Natural killer cell (primary cell): ENCODE results near the gene BCL2. TPM values are rescaled to one million over a fixed set of nuclear protein-coding genes. Genes with fewer than 3 reads are reported as not detected.

Experiments used
- ATAC-seq, 3 donors: fragments of 150-1000 bp in 2 of 3; fragments of 200-7000 bp in 1 of 3; cut with Tn5 transposase; 1 replicate in 1 of 3; 2 replicates in 2 of 3; pipeline ENCODE4 v1.10.0; 2021; ENCODE audit warnings: mild to moderate bottlenecking in 2 of 3, moderate library complexity in 2 of 3
- DNase-seq, 2 donors: peaks; one replicate each; pipeline versions ENCODE4 v3.0.0 to v3.0.0-alpha.2; 2013 to 2021; ENCODE audit warnings: mixed read lengths in 1 of 2
- H3K27ac ChIP-seq: one replicate; pipeline ENCODE4 v1.5.1; 2013; ENCODE audit warnings: mild to moderate bottlenecking, low read length
- H3K27me3 ChIP-seq: one replicate; pipeline ENCODE4 v1.6.1; 2013; ENCODE audit warnings: low read length; ENCODE audit not compliant: control insufficient read depth, insufficient read depth
- H3K36me3 ChIP-seq: one replicate; pipeline ENCODE4 v1.6.1; 2013; ENCODE audit warnings: low read length; ENCODE audit not compliant: control insufficient read depth, insufficient read depth
- H3K4me1 ChIP-seq: one replicate; pipeline ENCODE4 v1.6.1; 2013; ENCODE audit warnings: low read length; ENCODE audit not compliant: control insufficient read depth, insufficient read depth
- H3K4me3 ChIP-seq: one replicate; pipeline ENCODE4 v1.5.1; 2013; ENCODE audit warnings: low read length
- H3K9me3 ChIP-seq: one replicate; pipeline ENCODE4 v1.6.1; 2013; ENCODE audit warnings: low read length; ENCODE audit not compliant: control insufficient read depth, insufficient read depth
- H3K27ac Mint-ChIP-seq, 2 donors: one replicate each; pipeline ENCODE4 v1.8.0; 2022; ENCODE audit warnings: mild to moderate bottlenecking in 2 of 2, mixed read lengths in 2 of 2, moderate library complexity in 1 of 2
- H3K27me3 Mint-ChIP-seq, 2 donors: one replicate each; pipeline ENCODE4 v1.8.0; 2022; ENCODE audit warnings: low read depth in 2 of 2, mixed read lengths in 2 of 2
- H3K36me3 Mint-ChIP-seq: one replicate; pipeline ENCODE4 v1.8.0; 2022; ENCODE audit warnings: mixed read lengths
- H3K4me1 Mint-ChIP-seq, 2 donors: one replicate each; pipeline ENCODE4 v1.8.0; 2022; ENCODE audit warnings: mixed read lengths in 2 of 2
- H3K4me3 Mint-ChIP-seq: one replicate; pipeline ENCODE4 v1.8.0; 2022; ENCODE audit warnings: mild to moderate bottlenecking, moderate library complexity, mixed read lengths
- H3K9me3 Mint-ChIP-seq, 2 donors: one replicate each; pipeline ENCODE4 v1.8.0; 2022; ENCODE audit warnings: mixed read lengths in 2 of 2
- CTCF ChIP-seq: fragments of 200-600 bp; IDR thresholded peaks from one replicate; pipeline ENCODE4 v1.8.0; 2022; ENCODE audit warnings: antibody characterized with exemption
- WGBS: methylation state at CpG from one replicate; pipeline ENCODE4 v1.1.7; 2013; ENCODE audit warnings: missing lambda C conversion rate; ENCODE audit not compliant: insufficient coverage; 5-methylcytosine and 5-hydroxymethylcytosine counted together
- intact Hi-C: fragments of 100-400 bp; cut with micrococcal nuclease; formaldehyde crosslinking; loops from one replicate; pipeline ENCODE4 v1.14.2; 2022
- total RNA-seq, 4 donors: library from RNA; stranded (reverse); fragments of 120-200 nt in 1 of 4; gene quantifications; one replicate each; pipeline versions ENCODE4 v1.2.3 to v1.2.4, GENCODE V29; 2013 to 2022

The BCL2 gene
- 10 to 100 TPM; 28.2 to 64.2 (median 33.4) TPM for total RNA-seq
- total RNA-seq (2013) = 93.0 TPM

- H3K27me3 ChIP-seq = no peaks in the 10 kb centered on the region
- H3K36me3 ChIP-seq = no peaks in the 10 kb centered on the region
- no peaks in the 10 kb centered on the region for H3K9me3 ChIP-seq
- H3K27ac ChIP-seq = peak within 1 kb of the TSS; percentile 64
- H3K4me3 ChIP-seq = peak within 1 kb of the TSS; percentile 95
- H3K9me3 Mint-ChIP-seq = no peaks in the 10 kb centered on the region
- peaks cover 25% of the 10 kb centered on the region for H3K4me1 ChIP-seq
- under 1% methylated on average over 76 of the region's 78 CpGs for WGBS
- peaks cover 59 to 63% of the 10 kb centered on the region in 2 donors for H3K4me1 Mint-ChIP-seq
- peak within 1 kb of the TSS; percentile 99 for H3K4me3 Mint-ChIP-seq
- peak; percentile 10 to 34 (median 18) for ATAC-seq
- DNase-seq = no peak
- no peaks in the 10 kb centered on the region for H3K36me3 Mint-ChIP-seq
- TF ChIP-seq CTCF = no peak
- peak within 1 kb of the TSS; percentile 93 to 94 for H3K27ac Mint-ChIP-seq
- intact Hi-C loops = loop anchor here (1.0 to 5.0 kb wide), 4 partner anchors 47 to 165 kb away; partner anchors contain the start of genes KDSR and VPS4B
- no peaks in the 10 kb centered on the region for H3K27me3 Mint-ChIP-seq
Observed at GRCh38 chr18:63319383-63320122, at the start of gene BCL2. Gene BCL2, minus strand, starts transcription at chr18:63319769.

- no peak overlapping the region for H3K4me3 ChIP-seq
- no peak for DNase-seq
- Mint-ChIP-seq H3K4me3 (peak overlapping the region; percentile 86), H3K27ac (peak overlapping the region; percentile 57 to 69), H3K27me3 (peaks cover 7 to 14% of the 10 kb centered on the region in 2 donors), H3K9me3 (peaks cover 3% of the 10 kb centered on the region in 2 donors), H3K4me1 (peaks cover 36 to 37% of the 10 kb centered on the region in 2 donors), H3K36me3 (no peaks in the 10 kb centered on the region)
- no peaks in the 10 kb centered on the region for H3K36me3 ChIP-seq
- no peak for TF ChIP-seq CTCF
- peaks cover 28% of the 10 kb centered on the region for H3K4me1 ChIP-seq
- H3K27me3 ChIP-seq = no peaks in the 10 kb centered on the region
- intact Hi-C loops = loop anchor here (5.0 kb wide), 1 partner anchor 34 kb away; no protein-coding TSS in a partner anchor
- ATAC-seq = no peak
- H3K27ac ChIP-seq = no peak overlapping the region
- 100% methylated on average over 2 of the region's 4 CpGs for WGBS
- no peaks in the 10 kb centered on the region for H3K9me3 ChIP-seq
Observed at GRCh38 chr18:63368611-63369010, 49.0 kb upstream of the BCL2 start.

- Histone ChIP-seq H3K36me3 (no peaks in the 10 kb centered on the region), H3K27ac (peak within 1 kb of the TSS; percentile 78), H3K27me3 (no peaks in the 10 kb centered on the region), H3K4me3 (peak within 1 kb of the TSS; percentile 93), H3K4me1 (peaks cover 30% of the 10 kb centered on the region), H3K9me3 (no peaks in the 10 kb centered on the region)
- peak within 1 kb of the TSS; percentile 91 for H3K4me3 Mint-ChIP-seq
- peak within 1 kb of the TSS; percentile 50 to 69 for H3K27ac Mint-ChIP-seq
- H3K9me3 Mint-ChIP-seq = peaks cover 3% of the 10 kb centered on the region in 2 donors
- ATAC-seq (peak; percentile 83 to 91 (median 87)), DNase-seq (peak; percentile 79 to 86)
- no peak for TF ChIP-seq CTCF
- no peaks in the 10 kb centered on the region for H3K36me3 Mint-ChIP-seq
- peaks cover 46 to 48% of the 10 kb centered on the region in 2 donors for H3K4me1 Mint-ChIP-seq
- intact Hi-C loops = loop anchor here (1.0 to 5.0 kb wide), 3 partner anchors 35 to 55 kb away; partner anchors contain the start of gene VPS4B
- peaks cover 7 to 14% of the 10 kb centered on the region in 2 donors for H3K27me3 Mint-ChIP-seq
- WGBS = under 1% methylated on average over 90 of the region's 90 CpGs
Observed at GRCh38 chr18:63367053-63367953, 47.7 kb upstream of the BCL2 start, which contains the start of gene KDSR. Gene KDSR, minus strand, starts transcription at chr18:63367206. Its CDS starts 88 bp downstream, at chr18:63367118.
